Measurements from ENCODE around the gene FZD10. TPM values are rescaled to one million over a fixed set of nuclear protein-coding genes. Genes with fewer than 3 reads are reported as not detected.
A peak's percentile ranks its signal among the peaks of the same experiment; 100 is the strongest.

The FZD10 gene
- total RNA-seq, 1 donor = not detected

GRCh38 chr12:130145731-130146130, 16.5 kb upstream of the FZD10 start:
- DNase-seq (ENCODE audit: insufficient read length, low spot score, missing footprints) = no peak
- Histone ChIP-seq H3K4me3 (ENCODE audit: insufficient read depth, low read length) (no peak overlapping the region), H3K4me1 (ENCODE audit: insufficient read depth, low read length) (no peaks in the 10 kb centered on the region), H3K36me3 (ENCODE audit: insufficient read depth, low read length) (no peaks in the 10 kb centered on the region), H4K20me1 (ENCODE audit: insufficient read depth, low read length) (no peaks in the 10 kb centered on the region), H2AFZ (ENCODE audit: low read length) (no peak overlapping the region), H3K4me2 (ENCODE audit: insufficient read depth, low read length) (no peak overlapping the region), H3K9me3 (ENCODE audit: low read depth, low read length) (no peaks in the 10 kb centered on the region), H3K79me2 (ENCODE audit: insufficient read depth, low read length) (no peaks in the 10 kb centered on the region), H3K27ac (ENCODE audit: low read depth, low read length) (no peak overlapping the region), H3K27me3 (ENCODE audit: insufficient read depth, low read length) (no peaks in the 10 kb centered on the region)
- no peak for TF ChIP-seq CTCF (IDR thresholded peaks at IDR 0.05; ENCODE audit: extremely low read depth, low read depth, low read length)

DNA sequence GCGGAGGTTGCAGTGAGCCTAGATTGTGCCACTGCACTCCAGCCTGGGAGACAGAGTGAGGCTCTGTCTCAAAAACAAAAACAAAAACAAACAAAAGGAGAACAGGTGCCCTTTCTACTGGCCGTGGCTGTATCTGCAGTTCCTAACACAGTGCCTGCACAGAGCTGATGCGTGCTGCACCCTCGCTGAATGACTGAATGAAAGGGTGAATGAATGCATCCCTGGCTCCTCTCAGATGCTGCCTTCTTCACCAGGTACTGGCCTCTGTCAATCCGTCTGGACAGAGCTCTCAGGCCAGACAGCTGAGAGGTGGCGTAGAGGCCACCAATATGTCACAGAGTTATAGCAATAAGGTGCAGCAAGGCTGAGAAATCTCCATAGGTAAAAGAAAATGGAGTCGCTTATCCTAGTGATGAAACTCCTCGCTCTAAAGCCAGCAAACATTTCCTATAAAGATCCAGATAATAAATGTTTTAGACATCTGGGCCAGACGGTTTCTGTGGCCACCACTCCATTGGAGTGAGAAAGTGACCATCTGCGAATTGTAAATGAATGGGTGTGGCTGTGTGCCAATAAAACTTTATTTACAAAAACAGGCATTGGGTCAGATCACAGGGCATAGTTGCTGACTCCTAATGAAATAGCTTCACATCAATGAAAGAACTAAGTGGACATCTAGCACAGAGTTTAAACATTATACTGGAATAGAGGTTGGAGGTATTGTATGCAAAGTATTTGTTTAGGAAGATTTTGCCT, 15.9 kb upstream of the FZD10 start:
- TF ChIP-seq CTCF (IDR thresholded peaks at IDR 0.05; ENCODE audit: extremely low read depth, low read depth, low read length) = no peak
- Histone ChIP-seq H3K4me2 (ENCODE audit: insufficient read depth, low read length) (no peak overlapping the region), H3K79me2 (ENCODE audit: insufficient read depth, low read length) (no peaks in the 10 kb centered on the region), H3K4me1 (ENCODE audit: insufficient read depth, low read length) (no peaks in the 10 kb centered on the region), H3K36me3 (ENCODE audit: insufficient read depth, low read length) (no peaks in the 10 kb centered on the region), H2AFZ (ENCODE audit: low read length) (no peak overlapping the region), H3K27me3 (ENCODE audit: insufficient read depth, low read length) (no peaks in the 10 kb centered on the region), H3K27ac (ENCODE audit: low read depth, low read length) (no peak overlapping the region), H3K4me3 (ENCODE audit: insufficient read depth, low read length) (no peak overlapping the region), H4K20me1 (ENCODE audit: insufficient read depth, low read length) (no peaks in the 10 kb centered on the region), H3K9me3 (ENCODE audit: low read depth, low read length) (no peaks in the 10 kb centered on the region)
- DNase-seq (ENCODE audit: insufficient read length, low spot score, missing footprints) = no peak

- no peak for TF ChIP-seq CTCF (IDR thresholded peaks at IDR 0.05; ENCODE audit: extremely low read depth, low read depth, low read length)
- Histone ChIP-seq H3K27me3 (ENCODE audit: insufficient read depth, low read length) (no peaks in the 10 kb centered on the region), H3K4me2 (ENCODE audit: insufficient read depth, low read length) (no peak overlapping the region), H2AFZ (ENCODE audit: low read length) (no peak overlapping the region), H3K9me3 (ENCODE audit: low read depth, low read length) (no peaks in the 10 kb centered on the region), H3K79me2 (ENCODE audit: insufficient read depth, low read length) (no peaks in the 10 kb centered on the region), H3K36me3 (ENCODE audit: insufficient read depth, low read length) (no peaks in the 10 kb centered on the region), H3K27ac (ENCODE audit: low read depth, low read length) (no peak overlapping the region), H3K4me1 (ENCODE audit: insufficient read depth, low read length) (no peaks in the 10 kb centered on the region), H3K4me3 (ENCODE audit: insufficient read depth, low read length) (no peak overlapping the region), H4K20me1 (ENCODE audit: insufficient read depth, low read length) (no peaks in the 10 kb centered on the region)
- peak; percentile 79 for DNase-seq (ENCODE audit: insufficient read length, low spot score, missing footprints)
Observed at GRCh38 chr12:130147875-130148596, 14.2 kb upstream of the FZD10 start.

DNA sequence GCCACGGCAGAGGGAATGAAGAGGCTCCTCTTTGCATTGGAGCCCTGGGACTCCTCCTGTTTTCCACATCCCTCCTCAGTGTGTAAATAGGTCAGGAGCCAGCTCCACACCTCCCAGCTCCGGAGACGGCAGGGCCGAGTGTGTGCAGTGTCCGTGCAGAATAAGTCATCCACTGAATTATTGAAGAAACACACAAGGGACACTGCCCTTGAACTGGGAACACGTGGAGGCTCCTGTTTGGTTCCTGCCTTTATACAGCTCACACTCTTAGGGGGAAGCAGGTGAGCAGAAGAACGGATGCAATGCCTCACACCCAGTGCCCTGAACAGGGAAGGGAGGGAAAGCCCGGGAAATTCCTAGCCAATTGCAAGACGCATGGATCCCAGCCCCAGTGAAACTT, 10.4 kb upstream of the FZD10 start:
- Histone ChIP-seq H3K36me3 (ENCODE audit: insufficient read depth, low read length) (no peaks in the 10 kb centered on the region), H4K20me1 (ENCODE audit: insufficient read depth, low read length) (no peaks in the 10 kb centered on the region), H3K4me2 (ENCODE audit: insufficient read depth, low read length) (no peak overlapping the region), H3K79me2 (ENCODE audit: insufficient read depth, low read length) (no peaks in the 10 kb centered on the region), H3K4me1 (ENCODE audit: insufficient read depth, low read length) (no peaks in the 10 kb centered on the region), H3K4me3 (ENCODE audit: insufficient read depth, low read length) (no peak overlapping the region), H3K27ac (ENCODE audit: low read depth, low read length) (no peak overlapping the region), H2AFZ (ENCODE audit: low read length) (no peak overlapping the region), H3K27me3 (ENCODE audit: insufficient read depth, low read length) (no peaks in the 10 kb centered on the region), H3K9me3 (ENCODE audit: low read depth, low read length) (no peaks in the 10 kb centered on the region)
- no peak for TF ChIP-seq CTCF (IDR thresholded peaks at IDR 0.05; ENCODE audit: extremely low read depth, low read depth, low read length)
- no peak for DNase-seq (ENCODE audit: insufficient read length, low spot score, missing footprints)

All from osteoblast (primary cell).